ENCODE measurements around the gene SSR1.

Gene SSR1

GRCh38 chr6:7296602-7297001 lies 16.4 kb downstream of the SSR1 start:
- DNase-seq (ENCODE audit: low spot score), result no peak
- in situ Hi-C loops (cut with MboI; ENCODE audit: low sequenced_read_pairs, unreplicated experiment), result no loop called here

GRCh38 chr6:7295916-7296315 lies 17.1 kb downstream of the SSR1 start:
- no peak for TF ChIP-seq CTCF (IDR thresholded peaks at IDR 0.05; ENCODE audit: borderline replicate concordance, control extremely low read depth, extremely low read depth, insufficient read depth, missing control alignments)
- no peak for DNase-seq (ENCODE audit: low spot score)
- in situ Hi-C loops (cut with MboI; ENCODE audit: low sequenced_read_pairs, unreplicated experiment), result no loop called here

More at GRCh38 chr6:7296602-7297001, 16.4 kb downstream of the SSR1 start:
- TF ChIP-seq CTCF (IDR thresholded peaks at IDR 0.05; ENCODE audit: borderline replicate concordance, control extremely low read depth, extremely low read depth, insufficient read depth, missing control alignments), result no peak

- no peak for TF ChIP-seq CTCF (IDR thresholded peaks at IDR 0.05; ENCODE audit: borderline replicate concordance, control extremely low read depth, extremely low read depth, insufficient read depth, missing control alignments)
- no peak for DNase-seq (ENCODE audit: low spot score)
- in situ Hi-C loops (cut with MboI; ENCODE audit: low sequenced_read_pairs, unreplicated experiment), result no loop called here
Measured at GRCh38 chr6:7292596-7293255, 20.3 kb downstream of the SSR1 start.

GRCh38 chr6:7290079-7290478 lies 22.9 kb downstream of the SSR1 start:
- DNase-seq (ENCODE audit: low spot score), result no peak
- no peak for TF ChIP-seq CTCF (IDR thresholded peaks at IDR 0.05; ENCODE audit: borderline replicate concordance, control extremely low read depth, extremely low read depth, insufficient read depth, missing control alignments)
- in situ Hi-C loops (cut with MboI; ENCODE audit: low sequenced_read_pairs, unreplicated experiment), result no loop called here

- in situ Hi-C loops (cut with MboI; ENCODE audit: low sequenced_read_pairs, unreplicated experiment), result no loop called here
- DNase-seq (ENCODE audit: low spot score), result no peak
- no peak for TF ChIP-seq CTCF (IDR thresholded peaks at IDR 0.05; ENCODE audit: borderline replicate concordance, control extremely low read depth, extremely low read depth, insufficient read depth, missing control alignments)
Measured at GRCh38 chr6:7285416-7285815, 27.6 kb downstream of the SSR1 start.

GRCh38 chr6:7283676-7284075 lies 29.3 kb downstream of the SSR1 start:
- no peak for TF ChIP-seq CTCF (IDR thresholded peaks at IDR 0.05; ENCODE audit: borderline replicate concordance, control extremely low read depth, extremely low read depth, insufficient read depth, missing control alignments)
- no peak for DNase-seq (ENCODE audit: low spot score)
- in situ Hi-C loops (cut with MboI; ENCODE audit: low sequenced_read_pairs, unreplicated experiment), result no loop called here

Data from GM13976 (cell line).